Measurements from ENCODE around the gene ZFAND3.
A peak's percentile ranks its signal among the peaks of the same experiment; 100 is the strongest.
"Not testable (repeated sequence)": the region's sequence is repeated elsewhere in the genome, so short reads cannot be mapped to it uniquely, and the experiment has no call there.

The ZFAND3 gene

GRCh38 chr6:37979392-37980221 is 160.1 kb downstream of the ZFAND3 start:
- DNase-seq = no peak

- DNase-seq = no peak
Measured at GRCh38 chr6:37980222-37980595, 160.7 kb downstream of the ZFAND3 start.

DNA sequence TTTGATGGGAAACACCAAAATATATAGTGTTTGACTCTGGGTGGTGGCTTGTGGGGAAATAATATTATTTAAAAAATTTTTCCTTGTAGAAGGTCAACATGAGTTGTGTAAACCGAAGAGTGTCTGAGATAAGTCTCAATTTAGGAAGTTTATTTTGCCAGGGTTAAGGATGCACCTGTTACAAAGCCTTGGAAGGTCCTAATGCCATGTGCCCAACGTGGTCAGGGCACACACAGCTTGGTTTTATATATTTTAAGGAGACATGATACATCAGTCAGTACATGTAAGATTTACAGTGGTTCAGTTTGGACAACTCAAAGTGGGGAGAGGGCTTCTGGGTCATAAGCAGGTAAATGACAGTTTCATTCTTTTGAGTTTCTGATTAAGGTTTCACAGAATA is 162.1 kb downstream of the ZFAND3 start:
- no peak for DNase-seq

DNA sequence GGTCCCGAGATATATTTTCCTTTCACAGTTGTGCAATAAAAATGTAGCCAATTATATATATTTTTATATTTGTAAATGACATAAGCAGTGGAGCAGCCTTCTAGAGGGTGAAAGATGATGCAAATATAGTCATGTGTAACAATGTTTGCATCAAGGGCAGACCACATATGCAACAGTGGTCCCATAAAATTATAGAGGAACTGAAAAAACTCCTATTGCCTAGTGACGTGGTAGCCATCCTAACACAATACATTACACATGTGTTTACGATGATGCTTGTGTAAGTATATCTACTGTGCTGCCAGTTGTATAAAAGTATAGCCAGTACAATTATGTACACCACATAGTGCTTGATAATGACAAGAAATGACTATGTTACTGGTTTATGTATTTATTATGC is 162.8 kb downstream of the ZFAND3 start:
- DNase-seq = no peak

DNA sequence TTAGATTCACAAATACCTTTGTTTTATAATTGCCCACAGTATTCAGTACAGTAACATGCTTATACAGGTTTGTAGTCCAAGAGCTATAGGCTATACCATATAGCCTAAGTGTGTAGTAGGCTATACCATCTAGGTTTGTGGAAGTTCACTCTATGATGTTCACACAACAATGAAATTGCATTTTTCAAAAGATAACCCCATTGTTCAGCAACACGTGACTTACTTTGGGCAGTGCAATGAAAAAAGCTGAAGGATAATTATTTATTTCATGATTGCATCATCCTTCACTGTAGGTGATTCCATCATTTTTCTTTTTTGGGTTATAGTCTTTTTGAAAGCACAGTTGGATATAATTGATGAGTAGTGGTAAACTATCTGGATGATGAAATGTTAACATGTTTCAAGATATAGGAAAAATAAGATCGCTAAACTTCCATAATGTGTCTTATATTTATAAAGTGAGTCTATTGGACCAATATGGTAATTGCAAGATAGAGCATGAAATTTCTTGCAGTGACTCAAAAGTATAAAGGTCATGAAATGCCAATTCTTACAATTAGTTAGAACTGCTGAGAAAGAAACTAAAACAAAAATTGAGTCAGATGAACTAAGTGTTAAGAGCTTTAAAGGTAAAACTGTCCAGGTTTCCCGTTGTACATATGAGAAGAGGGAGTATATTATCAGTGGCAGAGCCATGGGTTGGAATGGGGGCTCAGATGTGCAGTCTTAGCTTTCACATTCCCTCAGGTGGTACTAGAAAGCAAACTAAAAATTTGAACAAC is 164.4 kb downstream of the ZFAND3 start:
- DNase-seq = no peak

DNA sequence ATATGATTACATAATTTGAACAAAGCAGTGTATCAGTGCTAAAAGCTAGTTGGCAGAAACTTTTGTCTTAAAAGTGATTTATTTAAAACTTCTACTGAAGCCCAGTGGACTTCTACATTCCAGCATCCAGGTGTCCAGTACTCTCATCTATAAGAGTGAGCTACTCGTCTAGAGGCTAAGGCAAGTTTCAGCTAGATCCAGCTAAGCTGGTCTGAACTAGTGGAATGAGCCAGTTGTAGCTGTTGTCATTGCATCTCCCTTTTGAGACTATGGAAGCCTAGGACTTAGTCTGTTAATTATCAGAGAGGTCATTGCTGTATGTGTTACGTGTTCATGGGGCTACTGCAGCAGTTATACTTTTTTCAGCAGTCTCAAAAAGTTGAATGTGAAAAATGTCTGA is 165.1 kb downstream of the ZFAND3 start:
- DNase-seq = no peak

GRCh38 chr6:37985355-37985754 is 165.8 kb downstream of the ZFAND3 start:
- peak; percentile 4 for DNase-seq

GRCh38 chr6:37987018-37987417 is 167.5 kb downstream of the ZFAND3 start:
- no peak for DNase-seq

DNA sequence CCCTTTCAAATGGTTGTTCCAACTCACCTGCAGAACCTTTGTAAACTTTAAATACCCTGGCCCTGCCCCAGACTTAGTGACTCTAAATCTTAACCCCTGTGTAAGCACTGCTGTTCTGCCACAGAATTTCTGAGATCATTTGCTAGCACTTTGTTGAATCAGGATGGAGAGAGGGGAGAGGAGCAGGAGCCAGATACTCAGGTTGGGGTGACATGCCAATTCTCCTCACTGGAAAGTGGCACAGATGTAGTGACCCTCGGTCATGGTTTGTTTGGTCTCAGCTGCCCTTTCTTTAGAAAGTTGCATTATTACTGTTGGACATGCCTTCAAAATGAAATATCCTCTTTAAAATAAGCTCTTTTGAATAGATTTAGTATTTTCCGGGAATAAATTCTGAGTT is 168.0 kb downstream of the ZFAND3 start:
- no peak for DNase-seq

- no peak for DNase-seq
Measured at GRCh38 chr6:37988127-37988526, 168.6 kb downstream of the ZFAND3 start.

DNA sequence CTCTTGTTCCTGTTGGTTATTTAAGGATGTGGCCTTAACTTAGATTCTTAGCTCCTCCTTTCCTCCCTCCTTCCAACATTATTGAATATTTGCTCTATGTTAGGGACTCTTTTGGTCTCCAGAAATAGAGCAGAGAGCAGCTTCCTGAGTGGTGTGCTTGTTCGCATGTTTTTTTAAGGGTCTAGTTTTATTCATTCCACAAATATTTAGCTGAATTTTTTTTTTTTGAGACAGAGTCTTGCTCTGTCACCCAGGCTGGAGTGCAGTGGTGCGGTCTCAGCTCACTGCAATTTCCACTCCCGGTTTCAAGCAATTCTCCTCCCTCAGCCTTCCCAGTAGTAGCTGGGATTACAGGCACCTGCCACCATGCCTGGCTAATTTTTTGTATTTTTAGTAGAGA is 169.2 kb downstream of the ZFAND3 start:
- no peak for DNase-seq

DNA sequence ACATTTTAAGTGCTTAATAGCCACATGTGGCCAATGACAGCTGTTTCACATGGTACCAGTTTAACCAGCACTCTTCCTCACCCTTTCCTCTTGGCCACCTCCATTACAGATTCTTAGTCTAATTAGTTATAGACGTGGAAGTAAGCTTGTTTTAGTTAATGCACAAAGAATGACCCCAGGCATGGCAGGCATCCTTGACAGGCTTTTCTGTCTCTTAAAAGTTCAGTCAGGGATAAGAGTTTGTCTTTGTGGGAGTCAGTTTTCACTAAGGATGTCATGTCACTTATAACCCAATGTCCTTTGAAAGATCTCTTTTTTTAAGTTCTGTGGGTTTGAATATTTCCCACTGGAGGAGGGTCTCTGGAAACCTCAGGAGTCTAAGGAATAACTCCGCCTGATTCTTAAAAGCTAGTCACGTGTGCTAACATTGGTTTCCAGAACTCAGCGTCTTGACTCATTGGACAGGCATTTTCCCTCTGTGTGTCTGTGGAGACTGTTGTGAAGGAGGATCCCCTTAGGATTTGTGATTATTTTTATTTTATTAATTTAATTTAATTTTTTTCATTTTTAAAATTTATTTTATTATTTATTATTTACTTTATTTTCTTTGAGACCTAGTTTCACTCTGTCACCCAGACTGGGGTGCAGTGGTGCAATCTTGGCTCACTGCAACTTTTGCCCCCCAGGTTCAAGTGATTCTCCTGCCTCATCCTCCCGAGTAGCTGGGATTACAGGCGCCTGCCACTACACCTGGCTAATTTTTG is 171.4 kb downstream of the ZFAND3 start:
- no peak for DNase-seq

DNA sequence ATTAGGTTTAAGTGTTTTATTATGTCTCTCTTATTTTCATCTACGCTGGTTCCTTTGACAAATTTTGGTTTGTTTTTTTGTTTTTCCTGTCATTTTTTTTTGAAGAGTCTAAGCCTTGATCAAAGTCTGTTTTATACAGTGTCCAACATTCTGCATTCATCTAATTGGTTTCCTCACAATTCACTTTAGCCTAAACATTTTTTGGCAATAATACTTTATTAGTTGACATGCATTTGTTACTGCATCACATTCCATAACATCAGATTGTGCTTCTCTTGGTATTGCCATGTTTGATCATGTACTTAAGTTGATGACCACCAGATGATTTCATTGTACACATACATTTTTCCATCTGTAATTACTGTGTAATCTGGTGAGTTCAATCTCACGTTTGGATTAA is 173.2 kb downstream of the ZFAND3 start:
- no peak for DNase-seq

DNA sequence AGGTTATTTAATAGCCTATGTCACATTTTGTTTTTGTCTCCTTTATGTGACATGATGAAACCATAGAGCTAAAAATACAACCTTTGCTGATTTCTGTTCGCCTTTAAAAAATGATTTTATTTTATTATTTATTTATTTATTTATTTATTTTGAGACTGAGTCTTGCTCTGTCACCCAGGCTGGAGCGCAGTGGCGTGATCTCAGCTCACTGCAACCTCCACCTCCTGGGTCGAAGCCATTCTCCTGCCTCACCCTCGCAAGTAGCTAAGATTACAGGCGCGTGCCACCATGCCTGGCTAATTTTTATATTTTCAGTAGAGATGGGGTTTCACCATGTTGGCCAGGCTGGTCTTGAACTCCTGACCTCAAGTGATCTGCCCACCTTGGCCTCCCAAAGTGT is 173.7 kb downstream of the ZFAND3 start:
- not testable (repeated sequence) for DNase-seq

DNA sequence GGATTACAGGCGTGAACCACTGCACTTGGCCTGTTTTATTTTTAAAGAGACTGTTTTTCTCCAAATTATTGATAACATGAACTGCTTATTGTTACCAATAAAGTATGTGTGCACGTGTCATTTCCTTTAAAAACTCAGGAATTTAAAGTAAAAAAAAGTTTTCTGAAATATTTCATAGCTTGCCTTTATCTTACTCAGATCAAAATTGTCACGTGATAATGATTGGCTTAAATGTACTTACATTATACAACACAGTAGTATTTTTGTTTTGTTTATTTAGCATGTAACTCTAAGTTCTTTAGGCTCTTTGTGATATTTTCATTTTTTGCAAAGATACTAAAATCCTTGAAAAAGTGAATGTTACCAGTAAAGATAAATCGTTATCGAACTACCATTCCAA is 174.1 kb downstream of the ZFAND3 start:
- no peak for DNase-seq

DNA sequence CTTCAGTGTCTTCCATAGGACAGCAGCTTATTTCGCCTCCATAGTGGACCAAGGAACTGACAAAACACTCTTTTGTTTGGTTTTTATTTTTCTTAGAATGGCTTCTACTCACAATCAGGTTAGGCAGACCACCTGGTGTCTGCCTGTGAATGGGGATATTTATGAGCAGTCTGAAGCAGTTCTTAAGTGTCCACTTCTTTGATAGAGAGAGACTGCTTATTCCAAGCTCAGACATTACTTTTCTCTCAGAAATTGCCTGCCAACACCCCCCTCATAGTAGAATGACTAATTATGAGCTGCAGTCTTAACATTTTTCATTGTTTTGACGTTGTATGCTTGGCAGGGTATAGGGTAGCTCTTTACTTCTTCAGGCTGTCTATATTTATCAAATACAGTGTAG is 174.7 kb downstream of the ZFAND3 start:
- no peak for DNase-seq

DNA sequence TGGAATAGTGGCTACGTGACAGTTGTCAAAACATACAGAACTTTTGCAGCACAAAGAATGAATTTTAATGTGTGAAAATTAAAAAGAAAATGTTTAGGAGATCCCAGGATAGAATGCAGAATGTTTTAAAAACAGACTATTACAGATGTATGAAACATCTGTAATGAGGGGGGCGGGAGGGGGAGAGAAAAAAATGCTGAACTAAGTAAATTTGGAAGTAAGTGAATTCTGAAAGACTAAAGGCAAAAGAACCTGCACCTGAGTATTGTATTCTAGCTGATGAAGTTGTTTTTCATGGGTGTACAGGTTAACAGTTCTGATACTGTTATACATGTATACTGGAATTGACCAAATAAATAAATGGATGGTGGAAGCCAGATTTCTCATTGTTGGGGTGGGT is 178.8 kb downstream of the ZFAND3 start:
- no peak for DNase-seq

DNA sequence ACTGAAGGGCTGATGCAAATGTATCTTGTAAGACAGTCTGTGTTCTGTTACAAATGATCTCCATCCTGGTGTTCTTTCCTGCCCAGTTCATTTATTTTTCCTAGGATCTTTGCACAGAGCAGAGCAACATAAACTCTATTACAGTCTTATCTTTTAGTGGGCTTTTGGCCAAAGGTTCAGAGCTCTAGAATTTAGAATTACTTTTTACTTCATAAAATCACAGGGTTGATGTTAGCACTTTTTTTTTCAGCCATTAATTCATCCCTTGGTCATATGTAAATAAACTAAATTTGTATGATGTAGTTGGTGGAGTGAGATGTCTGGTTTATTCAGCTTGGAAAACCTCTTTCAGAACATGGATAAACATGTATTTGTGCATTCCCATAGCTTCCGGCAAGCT is 181.9 kb downstream of the ZFAND3 start:
- DNase-seq = no peak

- DNase-seq = no peak
Measured at GRCh38 chr6:38004908-38005307, 185.4 kb downstream of the ZFAND3 start.

DNA sequence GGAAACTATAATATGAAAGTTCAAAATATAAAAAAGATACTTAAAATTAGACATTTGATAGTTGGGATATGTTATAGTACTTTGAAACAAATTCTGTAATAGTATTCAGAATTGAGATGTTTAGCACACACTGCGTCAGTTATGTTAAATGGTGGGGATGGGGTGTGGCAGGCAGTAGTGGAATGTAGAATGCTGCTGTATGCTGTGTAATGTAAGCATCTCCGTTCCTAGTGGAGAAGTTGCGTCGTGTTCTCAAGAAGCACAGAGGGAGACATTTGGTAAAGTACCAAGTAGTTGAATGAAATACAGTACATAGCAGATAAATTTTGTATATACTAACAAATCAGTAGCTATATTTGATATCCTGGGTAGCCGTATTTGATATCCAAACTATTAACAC is 192.4 kb downstream of the ZFAND3 start:
- no peak for DNase-seq

- DNase-seq = no peak
Measured at GRCh38 chr6:38012573-38012972, 193.0 kb downstream of the ZFAND3 start.

DNA sequence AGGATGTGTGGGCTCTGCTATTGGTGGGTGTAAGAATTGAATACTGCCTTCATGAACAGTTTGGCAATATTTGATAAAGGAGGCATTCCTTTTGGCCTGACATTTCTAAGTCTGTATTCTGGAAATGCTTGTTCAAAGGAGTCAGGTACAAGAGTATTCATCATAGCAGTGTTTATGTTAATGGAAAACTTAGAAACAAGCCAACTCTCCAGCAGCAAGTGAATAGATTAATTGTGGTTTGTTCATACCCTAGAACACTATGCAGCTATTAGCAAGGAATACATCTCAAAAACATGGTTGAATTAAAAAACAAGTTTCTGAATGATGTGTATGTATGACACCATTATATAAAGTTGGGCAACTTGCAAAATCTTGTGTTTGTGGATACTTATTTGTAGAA is 195.8 kb downstream of the ZFAND3 start:
- DNase-seq = no peak

DNA sequence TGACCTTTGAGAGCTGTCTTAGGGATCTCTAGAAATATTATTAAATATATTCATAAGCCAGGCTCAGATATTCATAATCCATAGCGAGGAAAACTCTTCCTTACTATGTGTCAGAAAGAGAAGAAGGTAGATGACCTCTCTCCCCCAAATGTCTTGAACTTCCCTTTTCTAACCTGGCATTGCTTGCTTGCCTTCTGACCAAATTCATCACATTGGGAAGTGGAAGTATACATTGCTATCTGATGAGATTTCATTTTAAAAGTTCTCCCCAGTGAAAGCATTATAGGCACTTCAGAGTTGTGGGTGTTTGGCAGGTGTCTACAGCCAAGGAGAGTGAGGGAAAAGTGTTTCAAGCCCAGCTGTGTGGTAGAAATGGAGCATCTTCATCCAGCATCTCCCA is 197.3 kb downstream of the ZFAND3 start:
- no peak for DNase-seq

DNA sequence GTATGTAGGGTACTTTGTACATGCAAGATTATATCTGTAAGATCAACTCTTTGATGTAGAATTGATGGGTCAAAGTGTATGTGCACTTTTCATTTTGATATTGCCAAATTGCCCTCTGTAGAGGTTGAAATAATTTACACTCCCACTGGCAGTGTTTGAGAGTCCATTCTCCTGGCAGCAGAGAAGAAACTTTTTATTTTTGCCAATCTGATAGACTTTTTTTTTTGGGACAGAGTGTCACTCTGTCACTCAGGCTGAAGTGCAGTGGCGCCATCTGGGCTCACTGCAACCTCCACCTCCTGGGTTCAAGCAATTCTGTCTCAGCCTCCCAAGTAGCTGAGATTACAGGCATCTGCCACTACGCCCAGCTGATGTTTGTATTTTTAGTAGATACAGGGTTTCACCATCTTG is 199.2 kb downstream of the ZFAND3 start:
- no peak for DNase-seq

All from activated T-cell treated with anti-CD3 and anti-CD28 coated beads for 4 hours (primary cell).